Inferior parietal cortex (tissue), 1 donor: Measurements from ENCODE around the gene STIM1.
"Not testable (repeated sequence)": the region's sequence is repeated elsewhere in the genome, so short reads cannot be mapped to it uniquely, and the experiment has no call there.

Experiments used
- DNase-seq: peaks from one replicate; pipeline ENCODE4 v3.0.0-alpha.2; 2016; ENCODE audit errors: extremely low spot score

STIM1 gene

GRCh38 chr11:4111834-4112233, 256.4 kb downstream of the STIM1 start:
- DNase-seq = no peak

- no peak for DNase-seq
Observed at GRCh38 chr11:4115128-4115527, 259.7 kb downstream of the STIM1 start.

GRCh38 chr11:4118107-4118506, 262.6 kb downstream of the STIM1 start:
- DNase-seq = no peak

- no peak for DNase-seq
Observed at GRCh38 chr11:4123218-4123617, 267.8 kb downstream of the STIM1 start.

GRCh38 chr11:4125141-4125540, 269.7 kb downstream of the STIM1 start:
- DNase-seq = no peak

GRCh38 chr11:4127357-4127756, 271.9 kb downstream of the STIM1 start:
- DNase-seq = no peak

- DNase-seq = not testable (repeated sequence)
Observed at GRCh38 chr11:4130219-4130618, 274.8 kb downstream of the STIM1 start.

- no peak for DNase-seq
Observed at GRCh38 chr11:4134806-4135205, 279.3 kb downstream of the STIM1 start.

GRCh38 chr11:4138497-4138896, 283.0 kb downstream of the STIM1 start:
- DNase-seq = no peak

GRCh38 chr11:4140067-4140636, 284.7 kb downstream of the STIM1 start:
- DNase-seq = no peak
